Lung microvascular endothelial cell (primary cell): ENCODE data around the gene CARD14. TPM values are rescaled to one million over a fixed set of nuclear protein-coding genes. Genes with fewer than 3 reads are reported as not detected.
"Not testable (repeated sequence)": the region's sequence is repeated elsewhere in the genome, so short reads cannot be mapped to it uniquely, and the experiment has no call there.

Source experiments
- DNase-seq, 2 donors: peaks; one replicate each; pipeline versions ENCODE4 v3.0.0 to v3.0.0-alpha.2; 2010; ENCODE audit warnings: low read depth in 2 of 2
- total RNA-seq: library from RNA; depleted of rRNA; stranded (reverse); fragments of >200 nt; gene quantifications from 2 replicates; pipeline ENCODE4 v1.2.1, GENCODE V29; 2014

Gene CARD14
- total RNA-seq, 1 donor from 2014 or later: 0.40 TPM

- no peak for DNase-seq
Observed at GRCh38 chr17:80223838-80224497, 54.1 kb downstream of the CARD14 start.

- DNase-seq: no peak
Observed at GRCh38 chr17:80224683-80225082, 54.9 kb downstream of the CARD14 start.

- no peak for DNase-seq
Observed at GRCh38 chr17:80225230-80225629, 55.4 kb downstream of the CARD14 start.

- DNase-seq: no peak
Observed at GRCh38 chr17:80227156-80227555, 57.3 kb downstream of the CARD14 start.

- no peak for DNase-seq
Observed at GRCh38 chr17:80227666-80228065, 57.8 kb downstream of the CARD14 start.

- DNase-seq: no peak
Observed at GRCh38 chr17:80228477-80228876, 58.6 kb downstream of the CARD14 start.

- DNase-seq: no peak
Observed at GRCh38 chr17:80229011-80229410, 59.2 kb downstream of the CARD14 start.

GRCh38 chr17:80232438-80232837, 62.6 kb downstream of the CARD14 start:
- DNase-seq: no peak

- no peak for DNase-seq
Observed at GRCh38 chr17:80233202-80233601, 63.4 kb downstream of the CARD14 start.

- no peak for DNase-seq
Observed at GRCh38 chr17:80236911-80237310, 67.1 kb downstream of the CARD14 start.

GRCh38 chr17:80237386-80237785, 67.6 kb downstream of the CARD14 start:
- no peak for DNase-seq

GRCh38 chr17:80242505-80242904, 72.7 kb downstream of the CARD14 start:
- DNase-seq: no peak

- no peak for DNase-seq
Observed at GRCh38 chr17:80243526-80244433, 74.0 kb downstream of the CARD14 start.

- DNase-seq: not testable (repeated sequence)
Observed at GRCh38 chr17:80244448-80244847, 74.6 kb downstream of the CARD14 start.

- DNase-seq: no peak
Observed at GRCh38 chr17:80244871-80245509, 75.2 kb downstream of the CARD14 start.

- no peak for DNase-seq
Observed at GRCh38 chr17:80245566-80246265, 75.9 kb downstream of the CARD14 start.

GRCh38 chr17:80246266-80246681, 76.4 kb downstream of the CARD14 start:
- DNase-seq: no peak

- no peak for DNase-seq
Observed at GRCh38 chr17:80246726-80247125, 76.9 kb downstream of the CARD14 start.

- DNase-seq: no peak
Observed at GRCh38 chr17:80247561-80247960, 77.7 kb downstream of the CARD14 start.

- DNase-seq: no peak
Observed at GRCh38 chr17:80248001-80248893, 78.4 kb downstream of the CARD14 start.
